Thoracic aorta endothelial cell (primary cell): ENCODE data around the gene WDPCP. TPM values are rescaled to one million over a fixed set of nuclear protein-coding genes. Genes with fewer than 3 reads are reported as not detected.

Experiments used
- small RNA-seq: library from RNA; depleted of rRNA; stranded (forward); fragments of <200 nt; gene quantifications from one replicate; pipeline ENCODE3, GENCODE V24; 2012
- total RNA-seq: library from RNA; depleted of rRNA; stranded (reverse); fragments of >200 nt; gene quantifications from 2 replicates; pipeline ENCODE4 v1.2.3, GENCODE V29; 2012

WDPCP gene
- 12.8 and 12.9 TPM in 2 replicates for total RNA-seq

GRCh38 chr2:63588385-63589147 is at the start of gene WDPCP, which contains the start of gene MDH1:
TSS of gene WDPCP (minus strand) at chr2:63588477. CDS start at chr2:63588271, 206 bp downstream.
TSS of gene MDH1 (plus strand) at chr2:63588963. CDS start at chr2:63589044, 81 bp downstream.

Small RNA genes lying within 50 kb of the gene (small RNA-seq; reads per million reads assigned to genes)
- not detected for gene RF00017

Other genes starting within 250 kb of the WDPCP start
- 129 and 153 TPM in 2 replicates for gene MDH1, start 486 bp upstream of the WDPCP start, total RNA-seq